Vagina (tissue), 2 donors: ENCODE data around the gene RAMACL. TPM values are rescaled to one million over a fixed set of nuclear protein-coding genes. Genes with fewer than 3 reads are reported as not detected.

Experiments used
- DNase-seq, 2 donors: peaks; one replicate each; pipeline ENCODE4 v3.0.0-alpha.2; 2017; ENCODE audit errors: extremely low spot score in 2 of 2
- H3K27ac ChIP-seq: fragments of 200-600 bp; sonication (generic); one replicate; pipeline ENCODE4 v1.5.1; 2019
- H3K27me3 ChIP-seq: fragments of 200-600 bp; sonication (generic); one replicate; pipeline ENCODE4 v1.5.1; 2019
- H3K36me3 ChIP-seq, 2 donors: fragments of 200-600 bp; sonication (generic); one replicate each; pipeline ENCODE4 v1.5.1; 2017 to 2019
- H3K4me1 ChIP-seq: fragments of 200-600 bp; sonication (generic); one replicate; pipeline ENCODE4 v1.5.1; 2019
- H3K4me3 ChIP-seq, 2 donors: fragments of 200-600 bp; sonication (generic); 1 replicate in 1 of 2; 2 replicates in 1 of 2; pipeline ENCODE4 v1.5.1; 2016 to 2019
- H3K9me3 ChIP-seq: fragments of 200-600 bp; sonication (generic); one replicate; pipeline ENCODE4 v1.5.1; 2019
- CTCF ChIP-seq, 3 experiments: fragments of 450-650 bp in 2 of 3; fragments of 200-600 bp in 1 of 3; sonication (generic) in 1 of 3; IDR thresholded peaks; one replicate each; pipeline ENCODE4 v1.5.1; 2017 to 2019; ENCODE audit warnings: antibody characterized with exemption in 3 of 3, mild to moderate bottlenecking in 2 of 3, moderate library complexity in 2 of 3
- POLR2A ChIP-seq, 2 donors: fragments of 450-650 bp; IDR thresholded peaks; one replicate each; pipeline ENCODE4 v1.6.1; 2017; ENCODE audit warnings: antibody characterized with exemption in 2 of 2, mild to moderate bottlenecking in 2 of 2, moderate library complexity in 2 of 2
- POLR2AphosphoS5 ChIP-seq, 2 donors: sonication (generic); formaldehyde crosslinking; IDR thresholded peaks; one replicate each; pipeline ENCODE4 v1.9.0; 2017; ENCODE audit warnings: antibody characterized with exemption in 2 of 2, mild to moderate bottlenecking in 2 of 2, low read depth in 1 of 2; ENCODE audit not compliant: insufficient read depth in 1 of 2
- intact Hi-C: fragments of 100-400 bp; cut with DNase I; formaldehyde crosslinking; loops from one replicate; pipeline ENCODE4 v1.15.1; 2023
- total RNA-seq: library from RNA; depleted of rRNA; stranded (reverse); fragments of >200 nt; gene quantifications from one replicate; pipeline ENCODE4 v1.2.3, GENCODE V29; 2016

Gene RAMACL
- total RNA-seq, 1 donor from 2014 or later, result 2.2 TPM

DNA sequence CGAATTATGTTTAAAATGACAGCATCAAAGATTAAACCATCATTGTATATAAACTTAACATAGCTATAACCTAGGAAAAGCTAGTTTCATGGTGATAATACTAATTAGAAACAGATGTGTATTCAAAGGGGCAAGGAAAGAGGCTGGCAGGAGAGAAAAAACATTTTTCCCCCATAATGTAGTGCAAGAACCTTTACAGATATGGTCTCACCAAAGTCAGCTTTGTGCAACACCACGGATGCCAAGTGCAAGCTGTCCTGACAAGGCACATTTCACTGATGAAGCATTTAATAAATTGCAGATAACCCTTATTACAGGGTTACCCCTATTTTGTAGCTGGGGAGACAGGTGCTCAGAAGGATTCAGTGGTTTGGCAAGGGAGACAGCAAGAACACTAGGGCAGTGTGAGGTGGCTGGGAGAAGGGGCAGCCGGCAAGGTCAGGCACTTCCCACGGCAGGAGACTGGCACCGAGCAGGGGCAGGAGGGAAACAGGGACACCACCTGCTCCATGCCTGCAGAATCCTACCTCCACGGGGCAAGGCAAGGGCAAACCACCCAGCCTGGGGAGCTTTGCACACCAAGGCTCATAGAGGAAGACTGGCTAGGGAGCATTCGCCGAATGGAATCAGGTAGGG is 34.1 kb upstream of the RAMACL start:
- H3K36me3 ChIP-seq, result peaks cover 0 to 3% of the 10 kb centered on the region in 2 donors
- peak overlapping the region; percentile 69 for H3K27ac ChIP-seq
- peaks cover 67% of the 10 kb centered on the region for H3K4me1 ChIP-seq
- peak in 1 of 2 donors; percentile 58 for DNase-seq
- no peaks in the 10 kb centered on the region for H3K9me3 ChIP-seq
- H3K27me3 ChIP-seq, result no peaks in the 10 kb centered on the region
- intact Hi-C loops, result no loop called here
- H3K4me3 ChIP-seq, result no peak overlapping the region
- no peak for TF ChIP-seq CTCF (IDR thresholded peaks at IDR 0.05)
- TF ChIP-seq POLR2A (IDR thresholded peaks at IDR 0.05), result no peak
- no peak for TF ChIP-seq POLR2AphosphoS5 (IDR thresholded peaks at IDR 0.05; ENCODE audit: insufficient read depth in 1 of 2, low read depth in 1 of 2)

DNA sequence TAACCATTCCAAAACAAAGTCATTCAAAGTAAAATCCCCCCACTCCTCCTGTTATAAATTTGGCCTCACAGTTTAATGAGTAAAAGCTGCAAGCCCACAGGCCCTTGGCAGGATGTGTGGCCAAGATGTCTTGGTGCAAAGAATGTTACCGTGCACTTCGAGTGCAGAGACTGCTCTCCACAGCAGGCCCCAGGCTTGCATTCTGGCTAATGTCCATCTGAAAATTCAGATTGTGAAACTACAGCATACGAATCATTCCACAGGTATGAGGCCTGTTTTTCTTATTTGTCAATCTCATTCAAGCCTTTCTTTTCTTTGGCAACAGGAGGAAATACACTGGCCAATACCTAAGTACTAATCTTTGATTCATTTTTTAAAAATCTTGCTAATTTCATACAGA is 33.4 kb upstream of the RAMACL start:
- Histone ChIP-seq H3K9me3 (no peaks in the 10 kb centered on the region), H3K4me3 (no peak overlapping the region), H3K27me3 (no peaks in the 10 kb centered on the region), H3K27ac (peak overlapping the region; percentile 69), H3K36me3 (peaks cover 0 to 3% of the 10 kb centered on the region in 2 donors), H3K4me1 (peaks cover 60% of the 10 kb centered on the region)
- TF ChIP-seq CTCF (IDR thresholded peaks at IDR 0.05), result no peak
- TF ChIP-seq POLR2A (IDR thresholded peaks at IDR 0.05), result no peak
- peak in 1 of 2 donors; percentile 72 for TF ChIP-seq POLR2AphosphoS5 (IDR thresholded peaks at IDR 0.05; ENCODE audit: insufficient read depth in 1 of 2, low read depth in 1 of 2)
- intact Hi-C loops, result no loop called here
- peak in 1 of 2 donors; percentile 64 for DNase-seq

GRCh38 chr6:166618866-166619761 is 32.6 kb upstream of the RAMACL start:
- Histone ChIP-seq H3K4me1 (peaks cover 52% of the 10 kb centered on the region), H3K4me3 (no peak overlapping the region), H3K9me3 (no peaks in the 10 kb centered on the region), H3K36me3 (peaks cover 0 to 3% of the 10 kb centered on the region in 2 donors), H3K27ac (peak overlapping the region; percentile 69), H3K27me3 (no peaks in the 10 kb centered on the region)
- intact Hi-C loops, result no loop called here
- DNase-seq, result no peak
- no peak for TF ChIP-seq CTCF (IDR thresholded peaks at IDR 0.05)
- no peak for TF ChIP-seq POLR2AphosphoS5 (IDR thresholded peaks at IDR 0.05; ENCODE audit: insufficient read depth in 1 of 2, low read depth in 1 of 2)
- TF ChIP-seq POLR2A (IDR thresholded peaks at IDR 0.05), result no peak

DNA sequence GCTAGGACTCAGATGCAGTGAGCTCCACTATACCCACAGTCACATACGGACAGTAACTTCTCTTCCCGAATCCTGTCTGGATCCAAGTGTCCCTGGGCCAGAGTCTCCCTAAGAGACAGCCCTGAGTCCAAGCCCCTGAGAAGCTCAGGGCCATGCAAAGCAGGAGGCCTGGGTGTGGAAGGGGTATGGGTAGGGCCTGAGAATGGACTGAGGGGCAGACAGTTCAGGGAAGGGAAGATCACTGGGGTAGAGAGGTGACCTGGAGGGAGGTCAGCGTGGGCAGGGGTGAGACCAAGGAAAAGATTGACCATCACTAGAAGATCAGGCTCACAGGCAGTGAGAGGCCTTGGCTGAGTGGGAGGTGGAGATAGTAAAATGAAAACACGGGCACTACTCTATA is 31.8 kb upstream of the RAMACL start:
- Histone ChIP-seq H3K27me3 (no peaks in the 10 kb centered on the region), H3K36me3 (peaks cover 0 to 3% of the 10 kb centered on the region in 2 donors), H3K27ac (no peak overlapping the region), H3K4me3 (no peak overlapping the region), H3K9me3 (no peaks in the 10 kb centered on the region), H3K4me1 (peaks cover 46% of the 10 kb centered on the region)
- TF ChIP-seq POLR2AphosphoS5 (IDR thresholded peaks at IDR 0.05; ENCODE audit: insufficient read depth in 1 of 2, low read depth in 1 of 2), result no peak
- no peak for TF ChIP-seq POLR2A (IDR thresholded peaks at IDR 0.05)
- TF ChIP-seq CTCF (IDR thresholded peaks at IDR 0.05), result no peak
- DNase-seq, result peak; percentile 61 to 81
- intact Hi-C loops, result no loop called here
